ENCODE results near the gene PLA2G4E.

DNA sequence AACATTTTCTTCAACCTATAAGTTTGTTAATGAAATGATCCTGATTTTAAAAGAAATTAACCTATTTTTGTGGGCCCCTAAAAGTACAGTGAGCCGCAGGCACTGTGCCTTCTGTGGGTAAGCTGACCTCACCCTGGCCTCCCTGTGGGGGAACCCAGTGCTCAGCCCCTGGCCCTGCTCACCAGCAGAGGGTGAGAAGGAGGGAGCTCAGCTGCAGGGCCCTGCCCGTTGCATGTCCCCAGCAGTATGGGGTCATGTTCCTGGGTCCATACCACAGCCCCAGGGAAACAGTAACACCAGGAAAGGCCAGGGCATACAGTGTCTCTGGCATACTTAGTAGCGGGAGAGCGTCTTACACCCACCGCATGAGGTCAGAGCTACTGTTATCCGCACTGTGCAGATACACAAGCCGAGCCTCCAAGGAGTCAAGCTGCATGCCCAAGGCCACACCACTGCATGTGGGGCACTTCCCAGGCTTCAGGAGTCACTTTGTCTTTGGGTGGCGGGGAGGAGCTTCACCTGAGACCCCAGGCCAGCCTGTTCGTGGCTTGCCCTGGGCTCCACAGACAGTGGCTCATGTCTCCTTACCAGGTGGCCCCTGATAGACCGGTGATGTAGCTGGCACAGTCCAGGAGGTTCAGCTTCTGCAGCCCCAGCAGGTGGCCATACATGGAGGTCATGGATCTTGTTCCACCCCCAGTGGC lies 25.9 kb downstream of the PLA2G4E start:
- TF ChIP-seq SPI1 (IDR thresholded peaks at IDR 0.05; ENCODE audit: low read depth, low read length), result no peak
- TF ChIP-seq POLR2A (IDR thresholded peaks at IDR 0.05; ENCODE audit: low read depth, low read length), result no peak
- TF ChIP-seq POLR2AphosphoS5 (IDR thresholded peaks at IDR 0.05; ENCODE audit: low read depth, low read length), result no peak
- TF ChIP-seq POU2F2 (IDR thresholded peaks at IDR 0.05; ENCODE audit: low read depth, low read length), result no peak
